IMR-90 (cell line): ENCODE data around the gene PCYOX1L. TPM values are rescaled to one million over a fixed set of nuclear protein-coding genes. Genes with fewer than 3 reads are reported as not detected.

Source experiments
- ATAC-seq: fragments of 200-7000 bp; cut with Tn5 transposase; 2 replicates; pipeline ENCODE4 v1.9.1; 2020; ENCODE audit warnings: low read depth, mild to moderate bottlenecking, moderate library complexity
- BruUV-seq: library from RNA; stranded (reverse); fragments of 400-500 nt; replicated peaks from 2 replicates; lab custom pipeline; 2021; lab: Mats Ljungman, UMichigan
- CTCF ChIA-PET: fragments of 300-600 bp; formaldehyde crosslinking; extraction: SDS; loops from one replicate; lab custom pipeline; 2021; ENCODE audit warnings: antibody characterized with exemption; lab: Yijun Ruan, JAX
- POLR2A ChIA-PET: fragments of 300-600 bp; sonication (Branson Sonifier 250); formaldehyde crosslinking; loops from one replicate; lab custom pipeline; 2022; ENCODE audit warnings: antibody characterized with exemption; ENCODE audit not compliant: unreplicated experiment; lab: Charles Lee
- DNase-seq: peaks from one replicate; pipeline ENCODE4 v3.0.0; 2013
- H2AFZ ChIP-seq: replicated peaks from 2 replicates; pipeline ENCODE3; 2013; ENCODE audit warnings: low read length, mild to moderate bottlenecking; ENCODE audit not compliant: poor library complexity
- H2AK5ac ChIP-seq: 2 replicates; pipeline ENCODE4 v1.6.1; 2013; ENCODE audit warnings: low read depth, low read length, inconsistent platforms
- H2AK9ac ChIP-seq: replicated peaks from 2 replicates; pipeline ENCODE3; 2013; ENCODE audit warnings: mild to moderate bottlenecking, low read depth, low read length, moderate library complexity; ENCODE audit not compliant: poor library complexity
- H2BK120ac ChIP-seq: 2 replicates; pipeline ENCODE4 v1.6.1; 2013; ENCODE audit warnings: low read depth, low read length, inconsistent platforms
- H2BK15ac ChIP-seq: 3 replicates; pipeline ENCODE4 v1.6.1; 2013; ENCODE audit warnings: low read depth, low read length, inconsistent platforms
- H2BK20ac ChIP-seq: 2 replicates; pipeline ENCODE4 v1.6.1; 2013; ENCODE audit warnings: low read depth, mild to moderate bottlenecking, inconsistent platforms, low read length, moderate library complexity
- H2BK5ac ChIP-seq: 2 replicates; pipeline ENCODE4 v1.6.1; 2013; ENCODE audit warnings: mild to moderate bottlenecking, low read depth, low read length, inconsistent platforms; ENCODE audit not compliant: poor library complexity, severe bottlenecking
- H3K14ac ChIP-seq: replicated peaks from 2 replicates; pipeline ENCODE4 v1.6.1; 2013; ENCODE audit warnings: low read depth, low read length, inconsistent platforms
- H3K18ac ChIP-seq: 2 replicates; pipeline ENCODE4 v1.6.1; 2013; ENCODE audit warnings: low read depth, low read length, control low read depth
- H3K23ac ChIP-seq: 2 replicates; pipeline ENCODE4 v1.6.1; 2013; ENCODE audit warnings: low read depth, low read length, inconsistent platforms
- H3K27ac ChIP-seq: 2 replicates; pipeline ENCODE4 v1.5.1; 2013; ENCODE audit warnings: mild to moderate bottlenecking, control low read depth, low read length; ENCODE audit not compliant: insufficient read depth
- H3K27me3 ChIP-seq: 2 replicates; pipeline ENCODE4 v1.6.1; 2013; ENCODE audit warnings: low read length; ENCODE audit not compliant: control insufficient read depth, insufficient read depth
- H3K36me3 ChIP-seq: 2 replicates; pipeline ENCODE4 v1.6.1; 2013; ENCODE audit warnings: low read length, mixed read lengths; ENCODE audit not compliant: control insufficient read depth, insufficient read depth
- H3K4ac ChIP-seq: 2 replicates; pipeline ENCODE4 v1.6.1; 2013; ENCODE audit warnings: low read depth, low read length, inconsistent platforms
- H3K4me1 ChIP-seq: 2 replicates; pipeline ENCODE4 v1.6.1; 2013; ENCODE audit warnings: low read length, mixed read lengths; ENCODE audit not compliant: control insufficient read depth, insufficient read depth
- H3K4me2 ChIP-seq: 2 replicates; pipeline ENCODE4 v1.6.1; 2013; ENCODE audit warnings: low read depth, mild to moderate bottlenecking, control low read depth, low read length, moderate library complexity
- H3K4me3 ChIP-seq: 2 replicates; pipeline ENCODE4 v1.5.1; 2013; ENCODE audit warnings: low read depth, mild to moderate bottlenecking, control low read depth, low read length, moderate library complexity; ENCODE audit not compliant: insufficient read depth
- H3K56ac ChIP-seq: 2 replicates; pipeline ENCODE4 v1.6.1; 2013; ENCODE audit warnings: low read length, inconsistent platforms; ENCODE audit not compliant: insufficient read depth; ENCODE audit errors: extremely low read depth
- H3K79me1 ChIP-seq, 2 experiments: 2 replicates each; pipeline ENCODE4 v1.6.1; 2013; ENCODE audit warnings: low read length in 2 of 2, inconsistent platforms in 1 of 2, low read depth in 1 of 2
- H3K9ac ChIP-seq: 2 replicates; pipeline ENCODE4 v1.6.1; 2013; ENCODE audit warnings: low read depth, low read length, control low read depth
- H3K9me1 ChIP-seq: 2 replicates; pipeline ENCODE4 v1.6.1; 2013; ENCODE audit warnings: low read length, inconsistent platforms; ENCODE audit not compliant: insufficient read depth
- H3K9me3 ChIP-seq: 2 replicates; pipeline ENCODE4 v1.6.1; 2013; ENCODE audit warnings: low read length; ENCODE audit not compliant: control insufficient read depth, insufficient read depth
- H4K20me1 ChIP-seq: 2 replicates; pipeline ENCODE4 v1.6.1; 2013; ENCODE audit warnings: low read length, inconsistent platforms; ENCODE audit not compliant: insufficient read depth
- H4K5ac ChIP-seq: 2 replicates; pipeline ENCODE4 v1.6.1; 2013; ENCODE audit warnings: mild to moderate bottlenecking, low read depth, low read length, control low read depth
- H4K8ac ChIP-seq, 2 experiments: 2 replicates each; pipeline ENCODE4 v1.6.1; 2013; ENCODE audit warnings: low read depth in 2 of 2, low read length in 2 of 2, control low read depth in 1 of 2, inconsistent platforms in 1 of 2
- H4K91ac ChIP-seq: 2 replicates; pipeline ENCODE4 v1.6.1; 2013; ENCODE audit warnings: low read depth, low read length, inconsistent platforms; ENCODE audit not compliant: insufficient read depth
- CEBPB ChIP-seq: IDR thresholded peaks from 2 replicates; pipeline ENCODE4 v1.6.1; 2012; ENCODE audit warnings: low read depth, low read length, improper control_type of control experiment
- CTCF ChIP-seq: conservative IDR thresholded peaks from 2 replicates; pipeline ENCODE4 v1.5.1; 2012; ENCODE audit warnings: mild to moderate bottlenecking, low read depth, low read length, improper control_type of control experiment
- FOS ChIP-seq: fragments of 150-350 bp; IDR thresholded peaks from 2 replicates; pipeline ENCODE4 v1.6.1; 2016; ENCODE audit warnings: low read depth, low read length
- MAFK ChIP-seq: IDR thresholded peaks from 2 replicates; pipeline ENCODE4 v1.6.1; 2012; ENCODE audit warnings: low read depth, low read length, improper control_type of control experiment
- MAZ ChIP-seq: IDR thresholded peaks from 2 replicates; pipeline ENCODE4 v1.6.1; 2012; ENCODE audit warnings: low read depth, mild to moderate bottlenecking, low read length, improper control_type of control experiment, moderate library complexity, borderline replicate concordance
- MXI1 ChIP-seq: IDR thresholded peaks from 2 replicates; pipeline ENCODE4 v1.6.1; 2012; ENCODE audit warnings: low read depth, mild to moderate bottlenecking, low read length, moderate library complexity, borderline replicate concordance
- NFE2L2 ChIP-seq: fragments of 150-350 bp; IDR thresholded peaks from 2 replicates; pipeline ENCODE4 v1.6.1; 2016; ENCODE audit warnings: low read depth, mild to moderate bottlenecking, low read length
- POLR2A ChIP-seq: IDR thresholded peaks from 2 replicates; pipeline ENCODE4 v1.6.1; 2012; ENCODE audit warnings: mild to moderate bottlenecking, low read depth, low read length
- WGBS, 2 experiments: methylation state at CpG; one replicate each; pipeline versions ENCODE4 v1.1.5 to v1.1.7; 2013; ENCODE audit warnings: missing lambda C conversion rate in 2 of 2; ENCODE audit not compliant: insufficient read length in 1 of 2; ENCODE audit errors: extremely low coverage in 2 of 2; 5-methylcytosine and 5-hydroxymethylcytosine counted together
- dilution Hi-C: fragments of 300-500 bp; cut with HindIII; formaldehyde crosslinking; loops from one replicate; pipeline ENCODE4 v1.14.3; 2018; ENCODE audit warnings: low sequenced_read_pairs; ENCODE audit not compliant: unreplicated experiment
- in situ Hi-C: fragments of 300-500 bp; cut with MboI; formaldehyde crosslinking; loops from 3 replicates; pipeline ENCODE4 v1.14.3; 2019; ENCODE audit warnings: low sequenced_read_pairs, inconsistent platforms, mixed read lengths
- intact Hi-C: fragments of 100-400 bp; cut with micrococcal nuclease; formaldehyde crosslinking; loops from 2 replicates; pipeline ENCODE4 v1.10.0; 2022
- polyA plus RNA-seq, 3 experiments: library from polyadenylated mRNA; depleted of rRNA; stranded (reverse); fragments of >200 nt; gene quantifications; 2 replicates each; pipeline ENCODE4 v1.2.3, GENCODE V29; 2012; ENCODE audit warnings: low replicate concordance in 1 of 3
- total RNA-seq: library from RNA; depleted of rRNA; stranded (reverse); fragments of >200 nt; gene quantifications from 2 replicates; pipeline ENCODE4 v1.2.3, GENCODE V29; 2012
- TF ChIP-seq, protein P1 (sequence below): fragments of 150-350 bp; IDR thresholded peaks from 2 replicates; pipeline ENCODE4 v1.6.1; 2017; ENCODE audit warnings: mild to moderate bottlenecking, antibody characterized with exemption, low read length, low read depth

The PCYOX1L gene
- total and polyA plus RNA-seq, 2 of the 4 experiments (the other 2 are of a cell fraction) = 7.0 to 14.3 TPM

GRCh38 chr5:149404746-149405549, 47.1 kb downstream of the PCYOX1L start:
- peaks cover 36% of the 10 kb centered on the region for H4K20me1 ChIP-seq
- peak overlapping the region; percentile 86 for H3K18ac ChIP-seq
- H4K5ac ChIP-seq = peak overlapping the region; percentile 76
- H3K4me3 ChIP-seq = peak overlapping the region; percentile 2; the same call in 1 of the 2 replicates
- peaks cover 7 to 41% of the 10 kb centered on the region in 2 experiments; a peak in 3 of 4 replicates for H3K79me1 ChIP-seq
- H2BK120ac ChIP-seq = peak overlapping the region; percentile 94
- peak overlapping the region; percentile 97 for H2AK5ac ChIP-seq
- H3K23ac ChIP-seq = peak overlapping the region; percentile 92
- ChIA-PET POLR2A (interaction anchor here (0.6 to 1.6 kb wide), 4 partner anchors 18 to 35 kb away, joined by 3 to 6 read pairs (median 5); no protein-coding TSS in a partner anchor), CTCF (interaction anchor here (0.5 to 2.1 kb wide), 4 partner anchors 14 to 35 kb away, joined by 3 to 6 read pairs (median 4); no protein-coding TSS in a partner anchor)
- intact Hi-C loops = no loop called here
- peaks cover 24% of the 10 kb centered on the region for H3K4me1 ChIP-seq
- peak overlapping the region; percentile 96 for H2BK5ac ChIP-seq
- peak overlapping the region; percentile 71 for H3K4me2 ChIP-seq
- no TSS peak for BruUV-seq
- peak; percentile 44 for ATAC-seq
- peak overlapping the region; percentile 79 for H3K9ac ChIP-seq
- dilution Hi-C loops = no loop called here
- H4K91ac ChIP-seq = peak overlapping the region; percentile 96
- peak overlapping the region; percentile 95 for H2BK20ac ChIP-seq
- H3K27me3 ChIP-seq = no peaks in the 10 kb centered on the region
- no peaks in the 10 kb centered on the region for H3K9me3 ChIP-seq
- peaks cover 12% of the 10 kb centered on the region for H3K9me1 ChIP-seq
- peak overlapping the region; percentile 94 for H2AK9ac ChIP-seq
- peak; percentile 95 for DNase-seq
- peak overlapping the region; percentile 81 for H3K56ac ChIP-seq
- peak overlapping the region; percentile 93 for H3K27ac ChIP-seq
- TF ChIP-seq FOS (peak; percentile 84), MAFK (no peak), CEBPB (peak; percentile 81), MAZ (peak; percentile 43; the same call in 1 of the 2 replicates), MXI1 (no peak), POLR2A (peak; percentile 61), NFE2L2 (no peak), CTCF (peak; percentile 19; the same call in 1 of the 2 replicates)
- TF ChIP-seq, protein P1, sequence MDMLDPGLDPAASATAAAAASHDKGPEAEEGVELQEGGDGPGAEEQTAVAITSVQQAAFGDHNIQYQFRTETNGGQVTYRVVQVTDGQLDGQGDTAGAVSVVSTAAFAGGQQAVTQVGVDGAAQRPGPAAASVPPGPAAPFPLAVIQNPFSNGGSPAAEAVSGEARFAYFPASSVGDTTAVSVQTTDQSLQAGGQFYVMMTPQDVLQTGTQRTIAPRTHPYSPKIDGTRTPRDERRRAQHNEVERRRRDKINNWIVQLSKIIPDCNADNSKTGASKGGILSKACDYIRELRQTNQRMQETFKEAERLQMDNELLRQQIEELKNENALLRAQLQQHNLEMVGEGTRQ = no peak
- in situ Hi-C loops = no loop called here
- H2AFZ ChIP-seq = peak overlapping the region; percentile 58
- peak overlapping the region; percentile 86 to 88 for H4K8ac ChIP-seq
- H3K36me3 ChIP-seq = peaks cover 20% of the 10 kb centered on the region
- 0% methylated on average over 1 of the region's 17 CpGs; no CpG with 5 or more reads in 1 of the 2 experiments for WGBS, 2 experiments
- peak overlapping the region; percentile 61 for H3K14ac ChIP-seq
- peak overlapping the region; percentile 99 for H3K4ac ChIP-seq
- H2BK15ac ChIP-seq = peak overlapping the region; percentile 99; the same call in 2 of the 3 replicates
